HG03060 (cell line): ENCODE measurements around the gene WHRN.
A peak's percentile ranks its signal among the peaks of the same experiment; 100 is the strongest.

Experiments
- ATAC-seq: cut with Tn5 transposase; IDR thresholded peaks from one replicate; pipeline ENCODE4 v1.9.1; 2021; ENCODE audit warnings: low read depth, moderate number of reproducible peaks; ENCODE audit not compliant: unreplicated experiment

Gene WHRN

GRCh38 chr9:114451707-114452031, 53.6 kb downstream of the WHRN start:
- ATAC-seq, result no peak

DNA sequence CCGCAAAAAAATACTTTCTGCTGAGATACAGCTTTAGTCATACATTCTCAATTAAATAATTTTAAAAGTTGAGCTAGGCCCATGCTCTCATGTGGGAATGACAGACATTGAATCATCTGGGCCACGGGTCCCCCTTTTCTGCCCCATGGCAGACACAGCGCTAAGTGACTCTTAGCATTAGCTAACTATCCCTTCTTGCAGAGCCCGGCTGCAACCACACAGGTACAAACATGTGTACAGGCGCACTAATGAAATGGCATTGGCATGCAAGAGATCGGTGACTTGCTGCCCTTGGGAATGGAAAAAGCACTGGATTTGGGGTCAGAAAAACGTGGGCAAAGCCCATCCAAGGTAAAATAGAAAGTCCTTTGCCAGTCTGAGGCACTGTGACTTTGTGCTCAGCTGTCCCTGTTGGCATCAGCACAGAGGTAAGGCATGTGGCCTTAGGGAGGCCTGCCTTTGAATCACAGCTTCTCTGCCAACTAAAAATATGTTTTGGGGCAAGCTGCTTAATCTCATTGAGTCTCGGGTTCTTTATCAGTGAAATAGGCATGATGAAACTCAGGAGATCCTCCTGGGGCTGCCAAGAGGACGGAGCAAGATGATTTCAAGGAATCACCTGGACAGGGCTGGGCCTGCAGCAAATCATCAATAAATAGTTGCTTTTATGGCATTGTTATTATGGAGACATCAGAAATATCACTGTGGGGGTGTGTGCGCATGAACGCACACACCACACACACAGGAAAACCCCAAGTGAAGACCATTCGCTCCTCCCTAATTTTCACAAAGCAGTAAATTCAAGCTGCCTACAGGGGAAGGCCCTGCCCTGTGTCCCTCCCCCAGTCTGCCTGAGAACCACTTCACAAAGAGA, 54.2 kb downstream of the WHRN start:
- peak; percentile 52 for ATAC-seq

DNA sequence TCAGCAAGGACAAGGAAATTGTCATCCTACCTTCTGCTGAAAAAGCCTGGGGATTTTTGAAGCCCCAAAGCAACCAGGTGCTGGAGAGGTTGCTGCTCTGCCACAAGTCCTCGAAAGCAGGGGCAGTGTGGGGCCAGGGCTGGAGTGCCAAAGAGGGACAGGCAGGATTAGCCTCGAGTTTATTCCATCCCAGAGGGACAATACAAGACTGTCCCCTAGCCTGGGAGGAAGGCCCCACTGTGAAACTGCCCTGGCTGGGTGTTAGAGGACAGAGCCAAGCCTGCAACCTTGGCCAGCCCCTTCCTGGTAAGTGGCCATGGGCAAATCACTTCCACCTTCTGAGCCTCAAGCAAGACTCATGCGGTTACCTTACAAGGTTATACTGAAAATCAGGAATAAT, 55.1 kb downstream of the WHRN start:
- no peak for ATAC-seq

- no peak for ATAC-seq
These were observed 56.0 kb downstream of the WHRN start for GRCh38 chr9:114449236-114449635.

GRCh38 chr9:114448706-114449105, 56.6 kb downstream of the WHRN start:
- no peak for ATAC-seq

GRCh38 chr9:114446672-114447450, 58.4 kb downstream of the WHRN start:
- ATAC-seq, result no peak

DNA sequence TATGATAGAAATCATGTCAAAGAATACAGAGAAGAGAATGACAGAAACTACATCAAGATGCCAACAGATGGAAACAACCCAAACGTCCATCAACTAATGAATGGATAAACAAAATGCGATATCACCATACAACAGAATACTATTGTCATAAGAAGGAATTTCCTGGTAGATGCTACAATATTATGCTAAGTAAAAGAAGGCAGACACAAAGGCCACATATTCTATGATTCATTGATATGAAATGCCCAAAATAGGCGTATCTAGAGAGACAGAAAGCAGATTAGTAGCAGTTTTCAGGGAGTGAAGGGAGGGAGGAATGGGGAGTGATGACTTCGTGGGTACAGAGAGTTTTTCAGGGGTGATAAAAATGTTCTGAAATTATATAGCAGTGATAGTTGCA, 59.2 kb downstream of the WHRN start:
- ATAC-seq, result no peak

DNA sequence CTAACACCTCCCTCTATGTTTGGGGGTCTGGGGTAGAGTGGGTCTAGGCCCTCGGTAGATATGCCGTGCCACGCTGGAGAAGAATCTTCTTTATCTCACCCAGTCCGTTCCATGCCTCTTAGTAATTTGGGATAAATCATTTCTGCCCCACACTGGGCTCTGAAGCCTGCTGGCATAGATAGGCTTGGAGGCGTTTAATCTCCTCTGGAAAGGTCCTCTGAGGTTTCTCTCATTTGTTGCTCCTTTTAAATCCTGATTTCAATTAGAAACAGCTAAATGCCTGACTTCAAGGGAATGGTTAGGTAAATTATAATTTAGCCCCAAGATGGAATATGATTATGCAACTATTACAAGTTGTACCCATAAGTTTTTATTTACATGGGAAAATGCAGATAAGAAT, 59.7 kb downstream of the WHRN start:
- no peak for ATAC-seq

DNA sequence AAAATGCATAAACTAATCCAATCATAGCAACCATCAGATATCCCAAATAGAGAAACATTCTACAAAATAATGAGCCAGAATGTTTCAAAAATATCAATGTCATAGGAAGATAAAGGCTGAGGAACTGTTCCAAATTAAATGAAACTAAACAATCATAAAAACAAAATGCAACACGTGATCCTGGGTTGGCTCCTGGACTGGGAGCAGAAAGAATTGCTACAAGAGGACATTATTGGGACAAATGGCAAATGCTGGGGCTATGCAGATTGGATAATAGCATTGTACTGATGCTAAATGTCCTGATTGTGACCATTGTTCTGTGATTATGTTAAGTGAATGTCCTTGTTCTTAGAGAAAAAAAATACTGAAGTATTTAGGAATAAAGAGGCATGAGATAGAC, 63.3 kb downstream of the WHRN start:
- no peak for ATAC-seq

GRCh38 chr9:114437401-114437893, 67.8 kb downstream of the WHRN start:
- no peak for ATAC-seq

- ATAC-seq, result no peak
These were observed 70.4 kb downstream of the WHRN start for GRCh38 chr9:114434878-114435311.

DNA sequence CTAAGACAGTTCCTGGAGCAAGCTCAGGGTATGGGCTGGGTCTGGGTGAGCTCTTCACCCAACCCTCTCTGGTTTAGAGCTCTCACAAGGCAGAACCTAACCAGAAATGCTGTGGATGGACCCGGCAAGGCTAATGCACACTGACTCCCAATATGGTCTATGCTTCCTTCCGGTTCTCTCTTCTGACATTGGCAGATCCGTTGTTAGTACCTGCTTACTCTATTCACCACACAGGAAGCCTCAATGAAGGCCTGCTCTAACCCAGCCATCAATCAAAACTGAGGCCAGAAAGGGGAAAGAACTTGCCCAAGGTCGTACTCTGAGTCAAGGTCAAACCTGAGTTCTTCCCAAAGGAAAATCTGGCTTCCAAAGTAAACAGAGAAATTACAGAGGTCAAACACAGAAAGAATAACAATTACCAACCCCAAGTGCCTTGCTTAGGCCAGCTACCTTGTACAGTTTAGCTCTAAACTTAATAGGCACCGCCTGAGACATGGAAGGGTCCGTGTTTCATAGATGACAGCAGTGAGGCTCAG, 71.5 kb downstream of the WHRN start:
- no peak for ATAC-seq

GRCh38 chr9:114433086-114433485, 72.2 kb downstream of the WHRN start:
- ATAC-seq, result no peak

DNA sequence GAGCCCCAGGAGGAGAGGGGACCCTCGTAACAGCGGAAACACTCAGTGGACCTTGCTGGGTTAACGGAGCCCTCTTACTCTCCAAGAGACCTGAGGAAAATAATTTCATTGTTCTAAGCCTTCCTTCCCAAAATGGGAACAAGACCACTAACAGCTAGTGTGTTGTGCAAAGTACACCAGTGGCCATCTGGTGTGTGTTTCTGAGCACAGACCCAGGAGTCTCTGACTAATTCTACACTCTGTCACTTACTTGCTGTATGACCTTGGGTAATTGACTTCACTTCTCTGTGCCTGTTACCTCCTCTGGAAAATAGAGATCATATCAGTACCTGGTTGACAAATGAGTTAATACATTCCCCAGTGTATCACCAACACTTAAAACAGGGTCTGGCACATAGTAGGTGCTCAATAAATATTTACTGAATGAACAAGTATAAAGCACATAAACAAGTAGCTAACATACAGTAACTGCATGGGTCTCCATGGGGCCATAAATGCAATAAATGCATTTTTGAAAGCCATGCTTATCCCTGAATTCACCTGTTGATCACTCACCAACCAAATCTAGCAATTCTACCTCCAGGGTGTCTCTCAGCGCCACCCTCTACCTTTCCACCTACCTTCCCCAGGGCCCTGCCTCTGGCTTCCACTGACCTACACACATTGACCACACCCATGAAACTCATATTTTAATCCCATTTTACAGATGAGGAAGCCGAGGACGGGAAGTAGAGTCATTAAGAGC, 72.8 kb downstream of the WHRN start:
- ATAC-seq, result no peak

- ATAC-seq, result no peak
These were observed 73.5 kb downstream of the WHRN start for GRCh38 chr9:114431770-114432169.

- no peak for ATAC-seq
These were observed 74.3 kb downstream of the WHRN start for GRCh38 chr9:114431003-114431402.

- ATAC-seq, result no peak
These were observed 74.8 kb downstream of the WHRN start for GRCh38 chr9:114430457-114430856.

GRCh38 chr9:114429488-114429887, 75.8 kb downstream of the WHRN start:
- no peak for ATAC-seq

DNA sequence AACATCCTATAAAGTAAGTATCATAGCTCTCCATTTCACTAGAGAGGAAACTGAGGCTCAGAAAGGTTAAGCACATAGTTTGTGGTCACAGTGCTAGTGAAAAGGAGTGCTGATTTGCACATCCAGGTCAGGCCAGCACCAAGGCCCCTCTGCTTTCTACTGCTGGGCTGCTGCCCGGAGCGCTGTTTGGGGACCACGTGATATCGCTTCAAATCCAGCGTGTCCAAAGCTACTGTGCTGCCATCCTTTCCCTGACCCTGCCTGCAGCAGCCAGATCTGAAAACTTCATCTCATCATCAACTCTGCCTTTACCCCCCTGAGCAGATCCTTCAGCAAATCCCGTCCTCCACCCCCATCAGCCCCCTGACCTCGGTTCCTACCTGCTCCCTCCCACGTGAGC, 76.8 kb downstream of the WHRN start:
- no peak for ATAC-seq

- ATAC-seq, result no peak
These were observed 77.6 kb downstream of the WHRN start for GRCh38 chr9:114427644-114428043.
